Adrenal gland (tissue), 12 donors: ENCODE results near the gene PRKCZ. TPM values are rescaled to one million over a fixed set of nuclear protein-coding genes. Genes with fewer than 3 reads are reported as not detected.

Source experiments
- DNase-seq, 7 donors: peaks; one replicate each; pipeline ENCODE4 v3.0.0-alpha.2; 2019 to 2020
- H3K27ac ChIP-seq, 5 donors: fragments of 200-600 bp; sonication (generic) in 4 of 5; 1 replicate in 3 of 5; 2 replicates in 2 of 5; pipeline versions ENCODE4 v1.5.1 to v1.8.0; 2016 to 2020; ENCODE audit warnings: mild to moderate bottlenecking in 1 of 5
- H3K27me3 ChIP-seq: fragments of 200-600 bp; 2 replicates; pipeline ENCODE4 v1.8.0; 2021
- H3K36me3 ChIP-seq, 2 donors: fragments of 200-600 bp; replicated peaks in 1 of 2; 1 replicate in 1 of 2; 2 replicates in 1 of 2; pipeline versions ENCODE4 v1.5.1 to v1.8.0; 2018 to 2022
- H3K4me1 ChIP-seq, 2 donors: fragments of 200-600 bp; replicated peaks in 1 of 2; 1 replicate in 1 of 2; 2 replicates in 1 of 2; pipeline versions ENCODE4 v1.5.1 to v1.8.0; 2018 to 2021
- H3K4me3 ChIP-seq, 4 donors: fragments of 200-600 bp; sonication (generic) in 3 of 4; one replicate each; pipeline ENCODE4 v1.5.1; 2016 to 2018
- H3K9me3 ChIP-seq, 3 donors: fragments of 200-600 bp; sonication (generic) in 1 of 3; replicated peaks in 1 of 3; 1 replicate in 2 of 3; 2 replicates in 1 of 3; pipeline versions ENCODE4 v1.5.1 to v1.8.0; 2016 to 2021
- CTCF ChIP-seq, 6 experiments: fragments of 450-650 bp in 4 of 6; fragments of 200-600 bp in 2 of 6; sonication (generic) in 1 of 6; IDR thresholded peaks; 1 replicate in 5 of 6; 2 replicates in 1 of 6; pipeline versions ENCODE4 v1.5.1 to v1.8.0; 2016 to 2021; ENCODE audit warnings: antibody characterized with exemption in 6 of 6, mild to moderate bottlenecking in 2 of 6, moderate library complexity in 1 of 6
- POLR2A ChIP-seq, 2 donors: fragments of 450-650 bp; IDR thresholded peaks; one replicate each; pipeline ENCODE4 v1.6.1; 2017; ENCODE audit warnings: antibody characterized with exemption in 2 of 2, mild to moderate bottlenecking in 2 of 2, moderate library complexity in 1 of 2
- whole genome bisulfite sequencing, 4 donors: extraction: QIAGEN DNeasy Blood & Tissue Kit in 2 of 4; methylation state at CpG; one replicate each; pipeline versions ENCODE4 v1.1.5 to v1.1.7; 2013 to 2017; 5-methylcytosine and 5-hydroxymethylcytosine counted together
- intact Hi-C, 2 donors: fragments of 100-400 bp; cut with DNase I; formaldehyde crosslinking; loops; one replicate each; pipeline versions ENCODE4 v1.14.1 to v1.15.0; 2022 to 2023
- polyA plus RNA-seq, 3 donors: library from polyadenylated mRNA; stranded (reverse); fragments of 200-250 nt in 2 of 3; fragments of 350-450 nt in 1 of 3; fragmentation: Illumina TruSeq in 1 of 3; extraction: RNeasy Lipid Tissue Mini Kit (QIAGEN cat#74804) in 1 of 3; gene quantifications; one replicate each; pipeline ENCODE4 v1.2.3, GENCODE V29; 2013 to 2014
- total RNA-seq, 9 donors: library from RNA; depleted of rRNA in 4 of 9; stranded (reverse); fragments of >200 nt in 4 of 9; fragments of 120-200 nt in 1 of 9; fragmentation: NEBNext Ultra II Directional in 1 of 9; extraction: Animal tissue kit (Norgen Biotek cat#: 25700) in 1 of 9; gene quantifications; one replicate each; pipeline versions ENCODE4 v1.1.0 to v1.2.4, GENCODE V29; 2013 to 2023
- donor health status: healthy with polysubstance abuse.
- donor health status: Bipolar disorder and iron deficiency.
- donor health status: DM: yes; HTN: yes; CAD: no.
- donor health status: DM: no; HTN: no; CAD: no.
- donor health status: DM: no; HTN: no; CAD: no.
- donor health status: DM: yes; HTN: yes; CAD: no.

Gene PRKCZ
- total and polyA plus RNA-seq, 12 donors: 8.2 to 50.5 (median 25.4) TPM

GRCh38 chr1:2022063-2022770 is 28.0 kb upstream of the PRKCZ start:
- TF ChIP-seq POLR2A (IDR thresholded peaks at IDR 0.05): no peak
- no peak for TF ChIP-seq CTCF (IDR thresholded peaks at IDR 0.05)
- Histone ChIP-seq H3K4me3 (no peak overlapping the region), H3K4me1 (peaks cover 5 to 16% of the 10 kb centered on the region in 2 donors), H3K27me3 (peaks cover 32% of the 10 kb centered on the region), H3K9me3 (no peaks in the 10 kb centered on the region), H3K27ac (no peak overlapping the region), H3K36me3 (no peaks in the 10 kb centered on the region)
- no peak for DNase-seq
- WGBS, 4 donors: 67 to 81% (median 74%) methylated on average over 10 to 21 of the region's 21 CpGs
- intact Hi-C loops: no loop called here

DNA sequence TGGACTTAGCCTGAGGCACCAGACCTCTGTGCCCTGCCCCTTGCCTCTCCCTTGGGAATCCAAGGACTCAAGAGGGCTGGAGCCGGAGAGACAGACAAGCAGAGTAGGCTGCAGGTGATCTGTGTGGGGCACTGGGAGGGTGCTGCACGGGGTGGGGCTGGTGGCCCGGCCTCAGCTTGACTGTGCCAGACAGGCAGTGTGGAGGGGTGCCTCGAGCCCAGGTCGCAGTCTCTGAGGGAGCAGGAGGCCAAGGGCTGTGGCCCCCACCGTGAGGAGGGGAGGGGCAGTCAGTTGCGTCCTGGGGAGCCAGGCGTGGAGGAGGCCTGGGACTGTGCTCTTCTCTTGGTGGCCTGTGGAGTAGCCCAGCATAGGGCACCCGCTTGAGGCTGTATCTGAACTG is 27.0 kb upstream of the PRKCZ start:
- intact Hi-C loops: no loop called here
- no peaks in the 10 kb centered on the region for H3K36me3 ChIP-seq
- no peak overlapping the region for H3K4me3 ChIP-seq
- peaks cover 5 to 16% of the 10 kb centered on the region in 2 donors for H3K4me1 ChIP-seq
- TF ChIP-seq POLR2A (IDR thresholded peaks at IDR 0.05): no peak
- TF ChIP-seq CTCF (IDR thresholded peaks at IDR 0.05): no peak
- 80 to 100% (median 85%) methylated on average over 1 to 9 of the region's 9 CpGs for WGBS, 4 donors
- no peak overlapping the region for H3K27ac ChIP-seq
- DNase-seq: no peak
- H3K27me3 ChIP-seq: peaks cover 32% of the 10 kb centered on the region
- H3K9me3 ChIP-seq: no peaks in the 10 kb centered on the region

- Histone ChIP-seq H3K4me3 (no peak overlapping the region), H3K9me3 (no peaks in the 10 kb centered on the region), H3K36me3 (no peaks in the 10 kb centered on the region), H3K27ac (no peak overlapping the region), H3K4me1 (peaks cover 5 to 15% of the 10 kb centered on the region in 2 donors), H3K27me3 (peaks cover 24% of the 10 kb centered on the region)
- intact Hi-C loops: no loop called here
- 86 to 89% methylated on average over 10 of the region's 10 CpGs; no CpG with 5 or more reads in 2 of the 4 donors for WGBS, 4 donors
- DNase-seq: no peak
- TF ChIP-seq POLR2A (IDR thresholded peaks at IDR 0.05): no peak
- TF ChIP-seq CTCF (IDR thresholded peaks at IDR 0.05): no peak
Measured at GRCh38 chr1:2024451-2024850, 25.8 kb upstream of the PRKCZ start.

- 87 to 95% (median 89%) methylated on average over 6 to 18 of the region's 18 CpGs; no CpG with 5 or more reads in 1 of the 4 donors for WGBS, 4 donors
- Histone ChIP-seq H3K27ac (no peak overlapping the region), H3K27me3 (peaks cover 20% of the 10 kb centered on the region), H3K4me1 (peaks cover 5 to 12% of the 10 kb centered on the region in 2 donors), H3K4me3 (no peak overlapping the region), H3K9me3 (no peaks in the 10 kb centered on the region), H3K36me3 (no peaks in the 10 kb centered on the region)
- no peak for TF ChIP-seq CTCF (IDR thresholded peaks at IDR 0.05)
- no peak for TF ChIP-seq POLR2A (IDR thresholded peaks at IDR 0.05)
- intact Hi-C loops: no loop called here
- no peak for DNase-seq
Measured at GRCh38 chr1:2024887-2025286, 25.3 kb upstream of the PRKCZ start.
